Hepatocyte (in vitro differentiated cells): ENCODE results near the gene DSCAML1. TPM values are rescaled to one million over a fixed set of nuclear protein-coding genes. Genes with fewer than 3 reads are reported as not detected.

ENCODE experiments used
- DNase-seq: peaks from one replicate; pipeline ENCODE4 v3.0.0-alpha.2; 2016; ENCODE audit warnings: low spot score
- H2AFZ ChIP-seq: fragments of 200-600 bp; sonication (generic); 2 replicates; pipeline ENCODE4 v1.6.0; 2016; ENCODE audit warnings: antibody characterized with exemption, mild to moderate bottlenecking
- H3K27ac ChIP-seq: fragments of 200-600 bp; sonication (generic); 2 replicates; pipeline ENCODE4 v1.5.1; 2016; ENCODE audit warnings: mild to moderate bottlenecking
- H3K27me3 ChIP-seq: fragments of 200-600 bp; sonication (generic); 2 replicates; pipeline ENCODE4 v1.6.1; 2016
- H3K36me3 ChIP-seq: fragments of 200-600 bp; sonication (generic); replicated peaks from 2 replicates; pipeline ENCODE4 v1.5.1; 2016; ENCODE audit warnings: low read depth; ENCODE audit not compliant: insufficient read depth
- H3K4me1 ChIP-seq: fragments of 200-600 bp; sonication (generic); 2 replicates; pipeline ENCODE4 v1.5.1; 2016; ENCODE audit warnings: mild to moderate bottlenecking, moderate library complexity; ENCODE audit not compliant: insufficient read depth
- H3K4me2 ChIP-seq: fragments of 200-600 bp; sonication (generic); 2 replicates; pipeline ENCODE4 v1.6.0; 2016
- H3K4me3 ChIP-seq: fragments of 200-600 bp; sonication (generic); 2 replicates; pipeline ENCODE4 v1.5.1; 2016; ENCODE audit warnings: mild to moderate bottlenecking
- H3K79me2 ChIP-seq: fragments of 200-600 bp; sonication (generic); 2 replicates; pipeline ENCODE4 v1.6.0; 2017; ENCODE audit warnings: mild to moderate bottlenecking
- H3K9me2 ChIP-seq: fragments of 200-600 bp; sonication (generic); replicated peaks from 2 replicates; pipeline ENCODE4 v1.6.0; 2017; ENCODE audit warnings: mild to moderate bottlenecking; ENCODE audit not compliant: insufficient read depth
- H3K9me3 ChIP-seq: fragments of 200-600 bp; sonication (generic); 2 replicates; pipeline ENCODE4 v1.5.1; 2016; ENCODE audit warnings: low read depth, mild to moderate bottlenecking
- H4K20me1 ChIP-seq: fragments of 200-600 bp; sonication (generic); 2 replicates; pipeline ENCODE4 v1.6.0; 2016; ENCODE audit warnings: mild to moderate bottlenecking; ENCODE audit not compliant: insufficient read depth, poor library complexity, severe bottlenecking
- EZH2 ChIP-seq: fragments of 200-600 bp; sonication (generic); IDR thresholded peaks from 2 replicates; pipeline ENCODE4 v1.6.1; 2016; ENCODE audit warnings: antibody characterized with exemption, mild to moderate bottlenecking, borderline replicate concordance
- EZH2phosphoT487 ChIP-seq: fragments of 200-600 bp; sonication (generic); IDR thresholded peaks from one replicate; pipeline ENCODE4 v1.6.1; 2018; ENCODE audit warnings: antibody characterized with exemption, mild to moderate bottlenecking, low read depth, moderate library complexity; ENCODE audit not compliant: unreplicated experiment, severe bottlenecking
- WGBS: methylation state at CpG from one replicate; pipeline ENCODE4 v1.1.6; 2016; ENCODE audit warnings: low lambda C conversion rate; ENCODE audit errors: missing lambda C conversion rate; 5-methylcytosine and 5-hydroxymethylcytosine counted together
- polyA plus RNA-seq: library from polyadenylated mRNA; unstranded; fragments of >200 nt; fragmentation: Nextera tagmentation; extraction: Ambion mirVana; gene quantifications from 2 replicates; pipeline ENCODE4 v1.2.1, GENCODE V29; 2016
- total RNA-seq: library from RNA; depleted of rRNA; stranded (reverse); fragments of >200 nt; gene quantifications from 2 replicates; pipeline ENCODE4 v1.2.3, GENCODE V29; 2014
- TF ChIP-seq, protein P1 (sequence below): fragments of 200-600 bp; sonication (generic); IDR thresholded peaks from 2 replicates; pipeline ENCODE4 v1.5.1; 2016; ENCODE audit warnings: antibody characterized with exemption, mild to moderate bottlenecking; ENCODE audit not compliant: poor library complexity

Gene DSCAML1
- total and polyA plus RNA-seq, 2 experiments from 2014 or later: 0.46 to 2.6 TPM

DNA sequence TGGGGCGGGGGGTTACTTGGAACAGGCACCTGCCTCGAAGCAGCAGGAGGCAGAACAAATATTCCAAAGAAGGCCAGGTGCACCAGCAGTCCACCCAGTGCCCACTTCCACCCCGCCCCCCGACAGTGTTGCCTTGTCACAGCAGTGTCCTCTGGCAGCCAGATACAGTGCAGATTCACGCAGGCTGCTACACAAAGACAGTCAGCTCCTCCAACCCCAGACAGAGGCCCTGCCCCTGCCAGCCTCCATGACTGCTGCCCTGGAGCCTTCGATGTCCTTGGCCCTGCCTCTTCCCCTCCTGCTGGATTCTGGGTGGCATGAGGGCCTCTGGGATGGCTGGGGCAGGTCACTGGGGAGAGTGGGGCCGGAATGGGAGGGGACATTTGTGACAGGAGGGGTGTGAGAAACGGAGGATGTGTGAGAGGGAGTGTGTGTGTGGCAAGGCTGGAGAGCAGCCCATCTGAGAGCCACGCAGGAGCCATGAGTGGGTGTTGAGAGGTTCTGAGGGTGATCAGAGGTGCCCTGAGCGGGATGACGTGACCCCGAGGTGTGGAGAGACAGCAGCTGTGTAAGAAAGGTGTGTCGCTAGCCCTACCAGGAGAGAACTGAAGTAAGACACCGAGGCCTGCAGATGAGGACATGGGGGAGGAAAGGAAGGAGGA lies 295.6 kb downstream of the DSCAML1 start:
- no peaks in the 10 kb centered on the region for H3K36me3 ChIP-seq
- no peaks in the 10 kb centered on the region for H3K79me2 ChIP-seq
- no peak overlapping the region for H2AFZ ChIP-seq
- H3K4me1 ChIP-seq: no peaks in the 10 kb centered on the region
- no peaks in the 10 kb centered on the region for H4K20me1 ChIP-seq
- H3K27me3 ChIP-seq: peaks cover 8% of the 10 kb centered on the region
- H3K9me3 ChIP-seq: no peaks in the 10 kb centered on the region
- no peak overlapping the region for H3K27ac ChIP-seq
- H3K4me3 ChIP-seq: no peak overlapping the region
- no peak for DNase-seq
- TF ChIP-seq EZH2: no peak
- TF ChIP-seq, protein P1, sequence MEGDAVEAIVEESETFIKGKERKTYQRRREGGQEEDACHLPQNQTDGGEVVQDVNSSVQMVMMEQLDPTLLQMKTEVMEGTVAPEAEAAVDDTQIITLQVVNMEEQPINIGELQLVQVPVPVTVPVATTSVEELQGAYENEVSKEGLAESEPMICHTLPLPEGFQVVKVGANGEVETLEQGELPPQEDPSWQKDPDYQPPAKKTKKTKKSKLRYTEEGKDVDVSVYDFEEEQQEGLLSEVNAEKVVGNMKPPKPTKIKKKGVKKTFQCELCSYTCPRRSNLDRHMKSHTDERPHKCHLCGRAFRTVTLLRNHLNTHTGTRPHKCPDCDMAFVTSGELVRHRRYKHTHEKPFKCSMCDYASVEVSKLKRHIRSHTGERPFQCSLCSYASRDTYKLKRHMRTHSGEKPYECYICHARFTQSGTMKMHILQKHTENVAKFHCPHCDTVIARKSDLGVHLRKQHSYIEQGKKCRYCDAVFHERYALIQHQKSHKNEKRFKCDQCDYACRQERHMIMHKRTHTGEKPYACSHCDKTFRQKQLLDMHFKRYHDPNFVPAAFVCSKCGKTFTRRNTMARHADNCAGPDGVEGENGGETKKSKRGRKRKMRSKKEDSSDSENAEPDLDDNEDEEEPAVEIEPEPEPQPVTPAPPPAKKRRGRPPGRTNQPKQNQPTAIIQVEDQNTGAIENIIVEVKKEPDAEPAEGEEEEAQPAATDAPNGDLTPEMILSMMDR: no peak
- no peak for TF ChIP-seq EZH2phosphoT487
- WGBS: 87% methylated on average over 14 of the region's 14 CpGs
- no peak overlapping the region for H3K4me2 ChIP-seq
- no peaks in the 10 kb centered on the region for H3K9me2 ChIP-seq

DNA sequence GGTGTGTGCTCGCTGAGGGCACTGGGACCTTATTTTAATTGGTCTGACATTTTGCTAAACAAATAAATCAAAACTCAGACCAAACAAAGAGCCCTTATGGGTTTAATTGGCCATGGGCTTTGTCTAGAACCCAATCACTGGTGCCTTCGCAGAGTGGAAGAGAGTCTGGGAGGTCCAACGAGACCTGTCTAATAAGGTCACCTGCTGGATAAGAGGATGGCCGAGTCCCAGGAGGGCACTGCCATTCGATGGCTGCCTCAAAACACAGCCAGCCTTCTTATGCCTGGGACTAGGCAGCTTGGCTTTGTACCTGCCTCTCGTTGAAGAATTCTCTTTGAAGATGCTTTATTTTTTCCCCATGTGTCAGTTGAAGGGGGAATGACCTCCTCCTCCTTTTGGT lies 298.2 kb downstream of the DSCAML1 start:
- H3K9me3 ChIP-seq: no peaks in the 10 kb centered on the region
- DNase-seq: no peak
- H3K27ac ChIP-seq: no peak overlapping the region
- H3K9me2 ChIP-seq: no peaks in the 10 kb centered on the region
- no peak overlapping the region for H3K4me3 ChIP-seq
- TF ChIP-seq EZH2 (no peak), EZH2phosphoT487 (no peak)
- TF ChIP-seq, protein P1: no peak
- H3K4me1 ChIP-seq: no peaks in the 10 kb centered on the region
- no peaks in the 10 kb centered on the region for H3K36me3 ChIP-seq
- H2AFZ ChIP-seq: no peak overlapping the region
- no peaks in the 10 kb centered on the region for H4K20me1 ChIP-seq
- WGBS: 91% methylated on average over 6 of the region's 6 CpGs
- H3K27me3 ChIP-seq: peaks cover 8% of the 10 kb centered on the region
- no peak overlapping the region for H3K4me2 ChIP-seq
- H3K79me2 ChIP-seq: no peaks in the 10 kb centered on the region

DNA sequence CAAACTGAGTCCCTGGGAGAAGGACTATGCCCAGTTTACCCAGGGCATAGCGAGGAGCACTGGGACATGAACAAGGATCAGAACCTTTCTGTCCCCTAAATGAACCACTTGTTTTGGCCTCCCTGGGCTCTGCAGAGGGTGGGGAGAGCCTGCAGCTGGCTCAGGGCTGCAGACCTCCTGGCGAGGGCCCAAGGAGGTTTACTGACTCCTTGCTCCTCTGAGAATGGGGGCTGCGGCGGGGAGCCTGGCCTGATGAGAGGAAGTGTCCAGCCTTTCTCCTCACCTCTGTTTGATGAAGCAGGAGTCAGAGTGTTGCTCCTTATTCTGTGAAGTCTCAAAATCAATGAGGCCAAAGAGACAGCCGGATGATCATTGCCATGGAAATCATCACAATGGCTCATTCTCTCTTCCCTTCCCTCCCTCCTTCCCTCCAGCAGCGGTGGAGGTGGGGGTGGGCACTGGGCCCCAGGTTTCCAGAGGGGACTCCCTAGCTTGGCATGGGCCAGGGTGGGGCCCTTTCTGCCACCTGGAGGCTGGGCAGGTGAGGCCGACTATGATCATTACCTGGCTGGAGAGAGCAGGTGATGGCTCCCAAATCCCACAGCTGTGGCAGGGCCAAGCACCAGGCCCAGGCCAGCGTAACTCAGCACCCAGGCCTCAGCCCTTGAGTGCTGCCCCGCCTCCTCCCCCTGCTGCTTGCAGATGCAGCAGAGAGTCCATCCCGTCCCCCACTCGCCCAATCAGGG lies 299.6 kb downstream of the DSCAML1 start:
- H3K4me2 ChIP-seq: no peak overlapping the region
- no peaks in the 10 kb centered on the region for H4K20me1 ChIP-seq
- H3K9me3 ChIP-seq: no peaks in the 10 kb centered on the region
- no peak overlapping the region for H3K4me3 ChIP-seq
- H2AFZ ChIP-seq: no peak overlapping the region
- H3K4me1 ChIP-seq: no peaks in the 10 kb centered on the region
- WGBS: 94% methylated on average over 9 of the region's 11 CpGs
- H3K27me3 ChIP-seq: peaks cover 11% of the 10 kb centered on the region
- no peaks in the 10 kb centered on the region for H3K36me3 ChIP-seq
- no peaks in the 10 kb centered on the region for H3K9me2 ChIP-seq
- H3K27ac ChIP-seq: no peak overlapping the region
- H3K79me2 ChIP-seq: no peaks in the 10 kb centered on the region
- DNase-seq: no peak
- TF ChIP-seq, protein P1: no peak
- no peak for TF ChIP-seq EZH2phosphoT487
- no peak for TF ChIP-seq EZH2
